Tibial nerve (tissue), 4 donors: ENCODE results near the gene FZD2.
A peak's percentile ranks its signal among the peaks of the same experiment; 100 is the strongest.

Experiments
- EP300 ChIP-seq, 2 donors: sonication (generic); formaldehyde crosslinking; IDR thresholded peaks; one replicate each; pipeline ENCODE4 v1.6.1; 2017; ENCODE audit warnings: antibody characterized with exemption in 2 of 2, mild to moderate bottlenecking in 1 of 2
- POLR2A ChIP-seq, 2 donors: fragments of 450-650 bp; IDR thresholded peaks; one replicate each; pipeline ENCODE4 v1.6.1; 2017; ENCODE audit warnings: antibody characterized with exemption in 2 of 2, mild to moderate bottlenecking in 2 of 2, moderate library complexity in 2 of 2
- TF ChIP-seq, protein P1 (sequence below), 5 experiments: fragments of 200-600 bp in 3 of 5; fragments of 450-650 bp in 2 of 5; sonication (generic) in 3 of 5; IDR thresholded peaks; one replicate each; pipeline ENCODE4 v1.5.1; 2016 to 2019; ENCODE audit warnings: antibody characterized with exemption in 5 of 5, mild to moderate bottlenecking in 3 of 5, moderate library complexity in 2 of 5

- TF ChIP-seq, protein P1, sequence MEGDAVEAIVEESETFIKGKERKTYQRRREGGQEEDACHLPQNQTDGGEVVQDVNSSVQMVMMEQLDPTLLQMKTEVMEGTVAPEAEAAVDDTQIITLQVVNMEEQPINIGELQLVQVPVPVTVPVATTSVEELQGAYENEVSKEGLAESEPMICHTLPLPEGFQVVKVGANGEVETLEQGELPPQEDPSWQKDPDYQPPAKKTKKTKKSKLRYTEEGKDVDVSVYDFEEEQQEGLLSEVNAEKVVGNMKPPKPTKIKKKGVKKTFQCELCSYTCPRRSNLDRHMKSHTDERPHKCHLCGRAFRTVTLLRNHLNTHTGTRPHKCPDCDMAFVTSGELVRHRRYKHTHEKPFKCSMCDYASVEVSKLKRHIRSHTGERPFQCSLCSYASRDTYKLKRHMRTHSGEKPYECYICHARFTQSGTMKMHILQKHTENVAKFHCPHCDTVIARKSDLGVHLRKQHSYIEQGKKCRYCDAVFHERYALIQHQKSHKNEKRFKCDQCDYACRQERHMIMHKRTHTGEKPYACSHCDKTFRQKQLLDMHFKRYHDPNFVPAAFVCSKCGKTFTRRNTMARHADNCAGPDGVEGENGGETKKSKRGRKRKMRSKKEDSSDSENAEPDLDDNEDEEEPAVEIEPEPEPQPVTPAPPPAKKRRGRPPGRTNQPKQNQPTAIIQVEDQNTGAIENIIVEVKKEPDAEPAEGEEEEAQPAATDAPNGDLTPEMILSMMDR (IDR thresholded peaks at IDR 0.05), result no peak
- no peak for TF ChIP-seq POLR2A (IDR thresholded peaks at IDR 0.05)
- peak in 1 of 2 donors; percentile 4 for TF ChIP-seq EP300 (IDR thresholded peaks at IDR 0.05)
These were observed 985 bp upstream of the FZD2 start for GRCh38 chr17:44556166-44556831.
